HCT116 (cell line): ENCODE results near the gene SP100. TPM values are rescaled to one million over a fixed set of nuclear protein-coding genes. Genes with fewer than 3 reads are reported as not detected.

Experiments
- ATAC-seq: fragments of 200-7000 bp; cut with Tn5 transposase; 2 replicates; pipeline ENCODE4 v1.9.1; 2020; ENCODE audit warnings: mild to moderate bottlenecking, moderate library complexity
- Bru-seq: library from RNA; stranded (reverse); fragments of 400-500 nt; gene quantifications from one replicate; lab custom pipeline; 2021; lab: Mats Ljungman, UMichigan
- BruChase-seq, 2 experiments: library from RNA; stranded (reverse); fragments of 400-500 nt; gene quantifications; one replicate each; lab custom pipeline; 2021; lab: Mats Ljungman, UMichigan
- BruUV-seq: library from RNA; stranded (reverse); fragments of 400-500 nt; replicated peaks from 2 replicates; lab custom pipeline; 2021; lab: Mats Ljungman, UMichigan
- CTCF ChIA-PET: fragments of 300-600 bp; sonication (Branson Sonifier 250); formaldehyde crosslinking; loops from one replicate; lab custom pipeline; 2021; ENCODE audit warnings: antibody characterized with exemption; lab: Charles Lee
- POLR2A ChIA-PET: fragments of 300-600, 350-600 bp; sonication (Branson Sonifier 250); formaldehyde crosslinking; loops from one replicate; lab custom pipeline; 2021; ENCODE audit warnings: antibody characterized with exemption; lab: Charles Lee
- RAD21 ChIA-PET, 2 experiments: fragments of 300-600 bp; sonication (Branson Sonifier 250); formaldehyde crosslinking; loops; one replicate each; lab custom pipeline; 2023; ENCODE audit warnings: low total read pairs in 2 of 2; ENCODE audit not compliant: uncharacterized antibody in 2 of 2, unreplicated experiment in 2 of 2, low non-redundant PET in 1 of 2; lab: Charles Lee
- DNase-seq: peaks from one replicate; pipeline ENCODE4 v3.0.0-alpha.2; 2010; ENCODE audit warnings: low read depth, low spot score
- H2AFZ ChIP-seq: fragments of 200-600 bp; shearing (Covaris generic), sonication (generic); 2 replicates; pipeline ENCODE4 v1.6.1; 2017; ENCODE audit warnings: low read depth, mixed run types, mixed read lengths, antibody characterized with exemption, low read length; ENCODE audit not compliant: poor library complexity, severe bottlenecking
- H3K27ac ChIP-seq: 2 replicates; pipeline ENCODE4 v1.5.1; 2012; ENCODE audit warnings: low read depth, low read length
- H3K27me3 ChIP-seq: fragments of 200-600 bp; sonication (generic); 2 replicates; pipeline ENCODE4 v1.6.1; 2016; ENCODE audit warnings: mixed run types, low read length, mixed read lengths; ENCODE audit not compliant: insufficient read depth
- H3K36me3 ChIP-seq, 2 experiments: fragments of 200-500 bp in 1 of 2; fragments of 200-600 bp in 1 of 2; sonication (Bioruptor generic) in 1 of 2; sonication (generic) in 1 of 2; 2 replicates each; pipeline versions ENCODE4 v1.5.1 to v1.6.1; 2014 to 2016; ENCODE audit warnings: low read length in 2 of 2, inconsistent platforms in 1 of 2, mixed read lengths in 1 of 2, mixed run types in 1 of 2; ENCODE audit not compliant: insufficient read depth in 2 of 2, control insufficient read depth in 1 of 2
- H3K4me1 ChIP-seq, 2 experiments: fragments of 200-600 bp in 1 of 2; sonication (generic) in 1 of 2; 2 replicates each; pipeline versions ENCODE4 v1.5.1 to v1.6.1; 2012 to 2017; ENCODE audit warnings: low read length in 2 of 2, inconsistent platforms in 1 of 2, mild to moderate bottlenecking in 1 of 2, mixed read lengths in 1 of 2, mixed run types in 1 of 2, moderate library complexity in 1 of 2; ENCODE audit not compliant: insufficient read depth in 2 of 2, control insufficient read depth in 1 of 2
- H3K4me2 ChIP-seq: fragments of 200-600 bp; sonication (generic); 2 replicates; pipeline ENCODE4 v1.6.1; 2017; ENCODE audit warnings: mixed run types, low read length, mixed read lengths
- H3K4me3 ChIP-seq, 2 experiments: fragments of 200-600 bp in 1 of 2; sonication (generic) in 1 of 2; replicated peaks in 1 of 2; 2 replicates each; pipeline ENCODE4 v1.5.1; 2011 to 2016; ENCODE audit warnings: low read length in 2 of 2, control low read depth in 1 of 2, low read depth in 1 of 2, mild to moderate bottlenecking in 1 of 2, mixed read lengths in 1 of 2, mixed run types in 1 of 2
- H3K79me2 ChIP-seq: fragments of 200-600 bp; sonication (generic); 2 replicates; pipeline ENCODE4 v1.6.1; 2017; ENCODE audit warnings: mild to moderate bottlenecking, mixed run types, low read length, moderate library complexity, mixed read lengths; ENCODE audit not compliant: insufficient read depth
- H3K9ac ChIP-seq: fragments of 200-600 bp; sonication (generic); 2 replicates; pipeline ENCODE4 v1.6.1; 2016; ENCODE audit warnings: low read length, mixed read lengths
- H3K9me2 ChIP-seq: fragments of 200-600 bp; sonication (generic), shearing (Covaris generic); 2 replicates; pipeline ENCODE4 v1.6.1; 2017; ENCODE audit warnings: mixed run types, mild to moderate bottlenecking, moderate library complexity; ENCODE audit not compliant: insufficient read depth
- H3K9me3 ChIP-seq, 2 experiments: fragments of 200-500 bp in 1 of 2; fragments of 200-600 bp in 1 of 2; sonication (Bioruptor generic) in 1 of 2; sonication (generic) in 1 of 2; 2 replicates each; pipeline ENCODE4 v1.6.1; 2014 to 2017; ENCODE audit warnings: low read length in 2 of 2, mixed read lengths in 2 of 2, inconsistent platforms in 1 of 2, low read depth in 1 of 2, mild to moderate bottlenecking in 1 of 2, mixed run types in 1 of 2, moderate library complexity in 1 of 2; ENCODE audit not compliant: control insufficient read depth in 1 of 2, insufficient read depth in 1 of 2
- H4K20me1 ChIP-seq: fragments of 200-600 bp; sonication (generic), shearing (Covaris generic); 2 replicates; pipeline ENCODE4 v1.6.1; 2017; ENCODE audit warnings: mixed run types, mild to moderate bottlenecking, moderate library complexity; ENCODE audit not compliant: insufficient read depth
- CBX3 ChIP-seq: IDR thresholded peaks from 2 replicates; pipeline ENCODE4 v1.6.1; 2012; ENCODE audit warnings: low read depth
- CEBPB ChIP-seq: IDR thresholded peaks from 2 replicates; pipeline ENCODE4 v1.6.1; 2012; ENCODE audit warnings: low read depth
- CTCF ChIP-seq, 3 experiments: fragments of 200-600 bp in 1 of 3; sonication (generic) in 1 of 3; IDR thresholded peaks in 2 of 3; conservative IDR thresholded peaks in 1 of 3; 2 replicates each; pipeline ENCODE4 v1.5.1; 2012 to 2017; ENCODE audit warnings: low read depth in 2 of 3, low read length in 2 of 3, antibody characterized with exemption in 1 of 3, borderline replicate concordance in 1 of 3, control low read depth in 1 of 3, mild to moderate bottlenecking in 1 of 3, mixed read lengths in 1 of 3, mixed run types in 1 of 3, moderate library complexity in 1 of 3; ENCODE audit not compliant: insufficient read depth in 1 of 3
- EGR1 ChIP-seq: IDR thresholded peaks from 2 replicates; pipeline ENCODE4 v1.6.1; 2012; ENCODE audit warnings: low read depth
- ELF1 ChIP-seq: IDR thresholded peaks from 2 replicates; pipeline ENCODE4 v1.6.1; 2012; ENCODE audit warnings: low read depth, borderline replicate concordance
- EZH2phosphoT487 ChIP-seq: fragments of 200-600 bp; IDR thresholded peaks from 2 replicates; pipeline ENCODE4 v1.6.1; 2018; ENCODE audit warnings: antibody characterized with exemption, borderline replicate concordance
- FOSL1 ChIP-seq: IDR thresholded peaks from 2 replicates; pipeline ENCODE4 v1.6.1; 2012; ENCODE audit warnings: low read depth
- JUND ChIP-seq: IDR thresholded peaks from 2 replicates; pipeline ENCODE4 v1.6.1; 2012
- POLR2AphosphoS5 ChIP-seq: IDR thresholded peaks from 2 replicates; pipeline ENCODE4 v1.6.1; 2011; ENCODE audit warnings: mild to moderate bottlenecking, low read depth, low read length, moderate library complexity
- RAD21 ChIP-seq: IDR thresholded peaks from 2 replicates; pipeline ENCODE4 v1.6.1; 2012; ENCODE audit warnings: low read depth, mild to moderate bottlenecking
- SIN3A ChIP-seq: IDR thresholded peaks from 2 replicates; pipeline ENCODE4 v1.6.1; 2012; ENCODE audit warnings: low read depth
- SP1 ChIP-seq: IDR thresholded peaks from 2 replicates; pipeline ENCODE4 v1.6.1; 2012; ENCODE audit warnings: low read depth
- SRF ChIP-seq: IDR thresholded peaks from 2 replicates; pipeline ENCODE4 v1.6.1; 2012; ENCODE audit warnings: low read depth
- TCF7L2 ChIP-seq: IDR thresholded peaks from 2 replicates; pipeline ENCODE4 v1.7.0; 2011; ENCODE audit warnings: borderline replicate concordance, inconsistent platforms; ENCODE audit not compliant: insufficient read depth, insufficient read length; ENCODE audit errors: extremely low read depth
- YY1 ChIP-seq: IDR thresholded peaks from 2 replicates; pipeline ENCODE4 v1.6.1; 2011; ENCODE audit warnings: low read length, low read depth, moderate library complexity, mild to moderate bottlenecking; ENCODE audit not compliant: insufficient replicate concordance; ENCODE audit errors: extremely low read depth
- ZBTB33 ChIP-seq: IDR thresholded peaks from 2 replicates; pipeline ENCODE4 v1.6.1; 2011; ENCODE audit warnings: mild to moderate bottlenecking, low read length, moderate library complexity; ENCODE audit not compliant: insufficient replicate concordance; ENCODE audit errors: extremely low read depth
- ZFX ChIP-seq: fragments of 450-650 bp; IDR thresholded peaks from 2 replicates; pipeline ENCODE4 v1.6.1; 2017
- ZNF274 ChIP-seq: fragments of 200-500 bp; sonication (Bioruptor generic); IDR thresholded peaks from 2 replicates; pipeline ENCODE4 v1.6.1; 2014; ENCODE audit warnings: mild to moderate bottlenecking, low read depth, low read length, inconsistent platforms
- intact Hi-C: fragments of 100-400 bp; cut with micrococcal nuclease; formaldehyde crosslinking; loops from 2 replicates; pipeline ENCODE4 v1.10.0; 2022
- long read RNA-seq: library from polyadenylated mRNA; unstranded; transcript quantifications from one replicate; pipeline ENCODE4 v2.0.0, GENCODE V29; 2021; ENCODE audit not compliant: unreplicated experiment
- polyA plus RNA-seq: library from polyadenylated mRNA; unstranded; fragments of >200 nt; gene quantifications from 2 replicates; pipeline ENCODE4 v1.2.1, GENCODE V29; 2012; ENCODE audit warnings: missing spikeins
- total RNA-seq: library from RNA; stranded (reverse); gene quantifications from one replicate; pipeline ENCODE4 v1.2.1, GENCODE V29; 2021; ENCODE audit not compliant: unreplicated experiment
- TF ChIP-seq, protein P1 (sequence below): IDR thresholded peaks from 2 replicates; pipeline ENCODE4 v1.6.1; 2012
- TF ChIP-seq, protein P2 (sequence below): IDR thresholded peaks from 2 replicates; pipeline ENCODE4 v1.6.1; 2012

The SP100 gene
- 48.1 TPM for total RNA-seq
- polyA plus RNA-seq, result 25.3 and 27.0 TPM in 2 replicates
- percentile 71 among the genes with signal in this experiment for Bru-seq, nascent RNA
- percentile 63 among the genes with signal in this experiment for BruChase-seq, experiment 1, labeled RNA remaining after a 6-hour chase
- BruChase-seq, experiment 2, labeled RNA remaining after a 2-hour chase, result percentile 57 among the genes with signal in this experiment
- long read RNA-seq, transcript SP100-205 (14 exons, 1,802 nt), result minor isoform, 7 of 91 reads
- long read RNA-seq, transcript SP100-204 (15 exons, 1,898 nt), result major isoform, 45 of 91 reads
- long read RNA-seq, partial matches to known transcripts, result 9 of 91 reads
- long read RNA-seq, other reads (novel, unspliced or antisense), result 24 of 91 reads

DNA sequence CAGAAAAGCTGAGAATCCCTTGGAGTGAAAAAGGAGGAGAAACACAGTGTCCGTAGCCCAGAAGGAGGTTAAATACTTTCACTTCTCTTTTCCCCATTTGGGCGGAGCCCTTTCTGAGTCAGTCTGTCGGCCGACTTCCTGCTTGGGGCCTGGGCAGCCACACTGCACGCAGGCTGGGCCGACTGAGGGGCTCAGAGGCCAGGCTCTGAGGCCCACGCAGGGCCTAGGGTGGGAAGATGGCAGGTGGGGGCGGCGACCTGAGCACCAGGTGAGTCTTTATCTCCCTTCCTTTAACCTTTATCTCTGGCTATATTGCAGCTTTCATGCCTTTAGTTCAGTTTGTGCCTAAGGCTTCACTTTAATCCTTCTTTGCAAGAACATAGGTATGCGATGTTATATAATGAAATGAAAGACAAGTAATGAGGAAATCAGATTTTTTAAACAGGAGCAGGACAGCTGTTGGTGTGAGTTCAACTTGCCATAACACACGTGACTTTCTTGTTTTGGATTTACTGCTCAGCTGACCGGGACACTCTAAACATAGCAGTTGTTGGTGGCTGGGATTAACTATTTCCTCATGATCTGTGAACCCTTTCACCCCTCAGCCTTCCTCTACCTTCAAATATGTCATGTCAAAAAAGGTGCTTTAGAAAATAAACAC, at the start of gene SP100:
SP100 (plus strand) TSS at position 141 of the 661 bp plus-strand sequence; CDS start at position 237, 96 bp downstream.
- Histone ChIP-seq H3K27ac (peak within 1 kb of the TSS; percentile 53), H3K9me2 (no peaks in the 10 kb centered on the region), H3K27me3 (no peaks in the 10 kb centered on the region), H3K9ac (peak within 1 kb of the TSS; percentile 66), H3K36me3 (no peaks in the 10 kb centered on the region), H3K4me3 (peak within 1 kb of the TSS; percentile 47 to 79), H3K4me1 (peaks cover 10 to 42% of the 10 kb centered on the region in 2 experiments), H4K20me1 (no peaks in the 10 kb centered on the region), H2AFZ (peak within 1 kb of the TSS; percentile 75), H3K79me2 (peaks cover 21% of the 10 kb centered on the region), H3K4me2 (peak within 1 kb of the TSS; percentile 95), H3K9me3 (no peaks in the 10 kb centered on the region)
- intact Hi-C loops, result loop anchor here (10.0 kb wide), 1 partner anchor 379 kb away; no protein-coding TSS in a partner anchor
- ChIA-PET POLR2A (no interaction called here), RAD21 (no interaction called here), CTCF (interaction anchor here (1.0 kb wide), 1 partner anchor 93 kb away, joined by 3 read pairs; no protein-coding TSS in a partner anchor)
- ATAC-seq (peak; percentile 71), DNase-seq (peak; percentile 28)
- BruUV-seq, result TSS peak; percentile 57
- TF ChIP-seq FOSL1 (0 out of 2 replicates have a peak, but pooled peaks have one; percentile 43), ZBTB33 (no peak), JUND (peak; percentile 40; the same call in 1 of the 2 replicates), YY1 (peak; percentile 56), CEBPB (no peak), EGR1 (no peak), SRF (no peak), ZFX (peak; percentile 83), TCF7L2 (no peak), SIN3A (no peak), CBX3 (no peak), SP1 (no peak; the same call in 1 of the 2 replicates), RAD21 (no peak), POLR2AphosphoS5 (peak; percentile 88), ELF1 (peak; percentile 51; the same call in 1 of the 2 replicates), ZNF274 (no peak), CTCF (IDR thresholded peaks at IDR 0.05 in 2 of 3, conservative IDR thresholded peaks at IDR 0.05 in 1 of 3; ENCODE audit: borderline replicate concordance in 1 of 3, insufficient read depth in 1 of 3, low read depth in 2 of 3, low read length in 2 of 3) (no peak), EZH2phosphoT487 (no peak)
- TF ChIP-seq, protein P1, sequence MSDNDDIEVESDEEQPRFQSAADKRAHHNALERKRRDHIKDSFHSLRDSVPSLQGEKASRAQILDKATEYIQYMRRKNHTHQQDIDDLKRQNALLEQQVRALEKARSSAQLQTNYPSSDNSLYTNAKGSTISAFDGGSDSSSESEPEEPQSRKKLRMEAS, result peak; percentile 42
- TF ChIP-seq, protein P2, sequence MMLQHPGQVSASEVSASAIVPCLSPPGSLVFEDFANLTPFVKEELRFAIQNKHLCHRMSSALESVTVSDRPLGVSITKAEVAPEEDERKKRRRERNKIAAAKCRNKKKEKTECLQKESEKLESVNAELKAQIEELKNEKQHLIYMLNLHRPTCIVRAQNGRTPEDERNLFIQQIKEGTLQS, result no peak
